ENCODE results near the gene ASB14. TPM values are rescaled to one million over a fixed set of nuclear protein-coding genes. Genes with fewer than 3 reads are reported as not detected.

ASB14 gene
- total RNA-seq, 1 donor from 2014 or later: not detected

- H3K4me3 ChIP-seq (ENCODE audit: low read depth, low read length): no peak overlapping the region
- H3K27me3 ChIP-seq (ENCODE audit: control insufficient read depth, insufficient read depth, low read length): no peaks in the 10 kb centered on the region
- DNase-seq (ENCODE audit: low read depth) (no peak), FAIRE-seq (no peak)
- peaks cover 5% of the 10 kb centered on the region for H3K36me3 ChIP-seq (ENCODE audit: control insufficient read depth, insufficient read depth, low read length)
- no peak for TF ChIP-seq CTCF (IDR thresholded peaks at IDR 0.05; ENCODE audit: insufficient read depth, low read length, severe bottlenecking)
Measured at GRCh38 chr3:57244946-57245345, 47.5 kb downstream of the ASB14 start.

GRCh38 chr3:57234613-57235575, 57.6 kb downstream of the ASB14 start:
- DNase-seq (ENCODE audit: low read depth) (no peak), FAIRE-seq (no peak)
- TF ChIP-seq CTCF (IDR thresholded peaks at IDR 0.05; ENCODE audit: insufficient read depth, low read length, severe bottlenecking): no peak
- Histone ChIP-seq H3K4me3 (ENCODE audit: low read depth, low read length) (no peak overlapping the region), H3K27me3 (ENCODE audit: control insufficient read depth, insufficient read depth, low read length) (no peaks in the 10 kb centered on the region), H3K36me3 (ENCODE audit: control insufficient read depth, insufficient read depth, low read length) (peaks cover 3% of the 10 kb centered on the region)

- DNase-seq (ENCODE audit: low read depth) (no peak), FAIRE-seq (no peak)
- Histone ChIP-seq H3K27me3 (ENCODE audit: control insufficient read depth, insufficient read depth, low read length) (no peaks in the 10 kb centered on the region), H3K4me3 (ENCODE audit: low read depth, low read length) (no peak overlapping the region), H3K36me3 (ENCODE audit: control insufficient read depth, insufficient read depth, low read length) (peaks cover 3% of the 10 kb centered on the region)
- TF ChIP-seq CTCF (IDR thresholded peaks at IDR 0.05; ENCODE audit: insufficient read depth, low read length, severe bottlenecking): no peak
Measured at GRCh38 chr3:57233799-57234198, 58.7 kb downstream of the ASB14 start.

- FAIRE-seq (no peak), DNase-seq (ENCODE audit: low read depth) (peak; percentile 51)
- TF ChIP-seq CTCF (IDR thresholded peaks at IDR 0.05; ENCODE audit: insufficient read depth, low read length, severe bottlenecking): no peak
- H3K36me3 ChIP-seq (ENCODE audit: control insufficient read depth, insufficient read depth, low read length): no peaks in the 10 kb centered on the region
- H3K27me3 ChIP-seq (ENCODE audit: control insufficient read depth, insufficient read depth, low read length): no peaks in the 10 kb centered on the region
- no peak overlapping the region for H3K4me3 ChIP-seq (ENCODE audit: low read depth, low read length)
Measured at GRCh38 chr3:57230006-57230405, 62.5 kb downstream of the ASB14 start.

GRCh38 chr3:57227930-57228751, 64.3 kb downstream of the ASB14 start:
- no peak for FAIRE-seq
- no peak for TF ChIP-seq CTCF (IDR thresholded peaks at IDR 0.05; ENCODE audit: insufficient read depth, low read length, severe bottlenecking)

More at GRCh38 chr3:57227930-57228751, 64.3 kb downstream of the ASB14 start:
- H3K4me3 ChIP-seq (ENCODE audit: low read depth, low read length): peak overlapping the region; percentile 51
- DNase-seq (ENCODE audit: low read depth): peak; percentile 34
- H3K27me3 ChIP-seq (ENCODE audit: control insufficient read depth, insufficient read depth, low read length): no peaks in the 10 kb centered on the region
- H3K36me3 ChIP-seq (ENCODE audit: control insufficient read depth, insufficient read depth, low read length): no peaks in the 10 kb centered on the region
